H1 (cell line): ENCODE results near the gene PPY. TPM values are rescaled to one million over a fixed set of nuclear protein-coding genes. Genes with fewer than 3 reads are reported as not detected.

ENCODE experiments used
- CTCF ChIA-PET: fragments of 300-600 bp; sonication (Branson Sonifier 250); formaldehyde crosslinking; loops from one replicate; lab custom pipeline; 2021; ENCODE audit not compliant: partially characterized antibody; lab: Charles Lee
- POLR2A ChIA-PET: fragments of 300-600 bp; sonication (Branson Sonifier 250); formaldehyde crosslinking; loops from one replicate; lab custom pipeline; 2021; ENCODE audit warnings: inconsistent platforms; ENCODE audit not compliant: partially characterized antibody; lab: Charles Lee
- DNase-seq, 2 experiments: peaks; one replicate each; pipeline versions ENCODE4 v3.0.0 to v3.0.0-alpha.2; 2010 to 2022; ENCODE audit warnings: low spot score in 2 of 2, low read depth in 1 of 2, mixed read lengths in 1 of 2
- FAIRE-seq: peaks from 2 replicates; lab custom pipeline; 2011; peaks lifted over from hg19 to GRCh38; lab: Jason Lieb, UNC
- H2AFZ ChIP-seq: 2 replicates; pipeline ENCODE4 v1.8.1; 2012; ENCODE audit warnings: low read length, inconsistent platforms
- H2AK5ac ChIP-seq: 2 replicates; pipeline ENCODE4 v1.6.1; 2013; ENCODE audit warnings: low read depth, low read length
- H2BK120ac ChIP-seq: replicated peaks from 2 replicates; pipeline ENCODE3; 2013; ENCODE audit warnings: low read depth, low read length, inconsistent platforms
- H2BK12ac ChIP-seq: 2 replicates; pipeline ENCODE4 v1.6.1; 2013; ENCODE audit warnings: low read depth, low read length
- H2BK15ac ChIP-seq: 2 replicates; pipeline ENCODE4 v1.6.1; 2013; ENCODE audit warnings: low read length
- H2BK20ac ChIP-seq: 2 replicates; pipeline ENCODE4 v1.6.1; 2013; ENCODE audit warnings: low read length
- H2BK5ac ChIP-seq: 2 replicates; pipeline ENCODE4 v1.6.1; 2013; ENCODE audit warnings: low read depth, low read length
- H3K14ac ChIP-seq: 2 replicates; pipeline ENCODE4 v1.6.1; 2013; ENCODE audit warnings: inconsistent platforms; ENCODE audit not compliant: insufficient read length
- H3K18ac ChIP-seq: 2 replicates; pipeline ENCODE4 v1.6.1; 2013; ENCODE audit warnings: low read length; ENCODE audit errors: extremely low read depth
- H3K23ac ChIP-seq: 2 replicates; pipeline ENCODE4 v1.6.1; 2013; ENCODE audit warnings: inconsistent platforms; ENCODE audit not compliant: insufficient read length
- H3K23me2 ChIP-seq: 2 replicates; pipeline ENCODE4 v1.6.1; 2013; ENCODE audit warnings: low read depth, low read length
- H3K27ac ChIP-seq: 2 replicates; pipeline ENCODE4 v1.6.1; 2011; ENCODE audit warnings: low read depth, low read length, inconsistent platforms
- H3K27me3 ChIP-seq, 4 experiments: replicated peaks in 1 of 4; 1 replicate in 1 of 4; 2 replicates in 3 of 4; pipeline versions ENCODE4 v1.6.1 to v1.8.1; 2011 to 2013; ENCODE audit warnings: low read length in 3 of 4, mild to moderate bottlenecking in 3 of 4, inconsistent platforms in 2 of 4, mixed read lengths in 2 of 4, moderate library complexity in 1 of 4; ENCODE audit not compliant: control insufficient read depth in 3 of 4, insufficient read depth in 3 of 4; ENCODE audit errors: extremely low read depth in 1 of 4
- H3K36me3 ChIP-seq, 4 experiments: 2 replicates each; pipeline versions ENCODE4 v1.6.1 to v1.8.1; 2011 to 2013; ENCODE audit warnings: mild to moderate bottlenecking in 4 of 4, low read length in 3 of 4, moderate library complexity in 2 of 4, control low read depth in 1 of 4, inconsistent platforms in 1 of 4; ENCODE audit not compliant: insufficient read depth in 4 of 4, control insufficient read depth in 2 of 4
- H3K4ac ChIP-seq: replicated peaks from 2 replicates; pipeline ENCODE3; 2013; ENCODE audit warnings: low read length, low read depth, mixed read lengths, inconsistent platforms; ENCODE audit not compliant: insufficient read length
- H3K4me1 ChIP-seq, 4 experiments: replicated peaks in 1 of 4; 1 replicate in 1 of 4; 2 replicates in 3 of 4; pipeline versions ENCODE4 v1.6.1 to v1.8.1; 2011 to 2013; ENCODE audit warnings: low read length in 3 of 4, inconsistent platforms in 2 of 4, mixed read lengths in 1 of 4; ENCODE audit not compliant: insufficient read depth in 4 of 4, control insufficient read depth in 3 of 4
- H3K4me2 ChIP-seq, 2 experiments: 2 replicates each; pipeline versions ENCODE4 v1.6.1 to v1.8.1; 2011 to 2013; ENCODE audit warnings: low read depth in 2 of 2, low read length in 2 of 2, control low read depth in 1 of 2, inconsistent platforms in 1 of 2, mild to moderate bottlenecking in 1 of 2; ENCODE audit not compliant: insufficient read depth in 1 of 2
- H3K4me3 ChIP-seq, 4 experiments: fragments of 200-600, 300-600 bp in 1 of 4; sonication (generic), shearing (Covaris generic), sonication (Bioruptor Twin) in 1 of 4; 2 replicates each; pipeline versions ENCODE4 v1.5.1 to v1.8.1; 2011 to 2016; ENCODE audit warnings: low read length in 4 of 4, low read depth in 3 of 4, control low read depth in 2 of 4, inconsistent platforms in 2 of 4, mild to moderate bottlenecking in 2 of 4, mixed read lengths in 1 of 4, moderate library complexity in 1 of 4; ENCODE audit not compliant: insufficient read depth in 2 of 4; ENCODE audit errors: extremely low read depth in 1 of 4
- H3K56ac ChIP-seq: replicated peaks from 2 replicates; pipeline ENCODE3; 2013; ENCODE audit warnings: low read depth, mild to moderate bottlenecking, mixed read lengths, low read length, inconsistent platforms; ENCODE audit not compliant: insufficient read length
- H3K79me1 ChIP-seq: 2 replicates; pipeline ENCODE4 v1.6.1; 2013; ENCODE audit warnings: low read depth, low read length, control low read depth
- H3K79me2 ChIP-seq, 2 experiments: 2 replicates each; pipeline versions ENCODE4 v1.6.1 to v1.8.1; 2012 to 2013; ENCODE audit warnings: low read length in 2 of 2, mild to moderate bottlenecking in 2 of 2, inconsistent platforms in 1 of 2; ENCODE audit not compliant: insufficient read depth in 2 of 2, control insufficient read depth in 1 of 2
- H3K9ac ChIP-seq, 4 experiments: replicated peaks in 1 of 4; 1 replicate in 1 of 4; 2 replicates in 3 of 4; pipeline versions ENCODE4 v1.6.1 to v1.8.1; 2011 to 2013; ENCODE audit warnings: low read depth in 3 of 4, low read length in 3 of 4, control low read depth in 2 of 4, mild to moderate bottlenecking in 2 of 4, moderate library complexity in 2 of 4, inconsistent platforms in 1 of 4; ENCODE audit errors: extremely low read depth in 1 of 4
- H3K9me3 ChIP-seq, 2 experiments: 2 replicates each; pipeline versions ENCODE4 v1.6.1 to v1.8.1; 2012 to 2013; ENCODE audit warnings: mild to moderate bottlenecking in 2 of 2, moderate library complexity in 2 of 2, control low read depth in 1 of 2, inconsistent platforms in 1 of 2, low read depth in 1 of 2, low read length in 1 of 2, mixed read lengths in 1 of 2; ENCODE audit not compliant: insufficient read depth in 2 of 2
- H4K20me1 ChIP-seq, 2 experiments: replicated peaks in 1 of 2; 2 replicates each; pipeline versions ENCODE3 to v1.8.1; 2011 to 2013; ENCODE audit warnings: inconsistent platforms in 2 of 2, low read length in 2 of 2, mild to moderate bottlenecking in 1 of 2; ENCODE audit not compliant: insufficient read depth in 2 of 2, control insufficient read depth in 1 of 2
- H4K5ac ChIP-seq: 2 replicates; pipeline ENCODE4 v1.6.1; 2013; ENCODE audit warnings: low read length, low read depth, mixed read lengths, inconsistent platforms; ENCODE audit not compliant: insufficient read length
- H4K8ac ChIP-seq: 2 replicates; pipeline ENCODE4 v1.8.0; 2013; ENCODE audit warnings: mild to moderate bottlenecking, moderate library complexity, low read length, inconsistent platforms; ENCODE audit not compliant: insufficient read depth; ENCODE audit errors: extremely low read depth
- H4K91ac ChIP-seq: replicated peaks from 2 replicates; pipeline ENCODE3; 2013; ENCODE audit warnings: low read length, mixed read lengths, inconsistent platforms; ENCODE audit not compliant: insufficient read length
- ATF3 ChIP-seq: IDR thresholded peaks from 2 replicates; pipeline ENCODE4 v1.6.1; 2011; ENCODE audit warnings: low read depth, mild to moderate bottlenecking, low read length; ENCODE audit not compliant: insufficient read depth
- CEBPB ChIP-seq: IDR thresholded peaks from 2 replicates; pipeline ENCODE4 v1.6.1; 2012; ENCODE audit warnings: low read depth, low read length
- KDM5A ChIP-seq: fragments of 200-600 bp; IDR thresholded peaks from 2 replicates; pipeline ENCODE4 v1.7.1; 2012; ENCODE audit warnings: mild to moderate bottlenecking, low read length, inconsistent platforms, mixed read lengths
- RNF2 ChIP-seq: fragments of 200-900, 300-1000 bp; sonication (generic); IDR thresholded peaks from 2 replicates; pipeline ENCODE4 v1.7.1; 2016; ENCODE audit warnings: borderline replicate concordance, low read depth, mild to moderate bottlenecking, antibody characterized with exemption, low read length; ENCODE audit not compliant: poor library complexity, severe bottlenecking; ENCODE audit errors: missing control alignments
- SIX5 ChIP-seq: IDR thresholded peaks from 2 replicates; pipeline ENCODE4 v1.6.1; 2011; ENCODE audit warnings: mild to moderate bottlenecking, low read depth, low read length
- SP2 ChIP-seq: IDR thresholded peaks from 2 replicates; pipeline ENCODE4 v1.6.1; 2012; ENCODE audit warnings: mild to moderate bottlenecking, low read length, inconsistent platforms
- SUZ12 ChIP-seq: fragments of 200-600 bp; sonication (generic); IDR thresholded peaks from 2 replicates; pipeline ENCODE4 v1.6.1; 2012; ENCODE audit warnings: mild to moderate bottlenecking, inconsistent platforms, low read length, moderate library complexity, mixed read lengths
- WGBS, 2 experiments: shearing (Covaris generic) in 1 of 2; methylation state at CpG; one replicate each; pipeline versions ENCODE4 v1.1.6 to v1.1.7; 2013 to 2015; ENCODE audit warnings: low lambda C conversion rate in 2 of 2, mixed read lengths in 2 of 2, inconsistent platforms in 1 of 2, low coverage in 1 of 2, missing lambda C conversion rate in 1 of 2; ENCODE audit not compliant: insufficient replicate concordance in 2 of 2, insufficient coverage in 1 of 2, insufficient read length in 1 of 2; ENCODE audit errors: extremely low coverage in 1 of 2, missing lambda C conversion rate in 1 of 2; 5-methylcytosine and 5-hydroxymethylcytosine counted together
- polyA plus RNA-seq, 7 experiments: library from polyadenylated mRNA; depleted of rRNA in 3 of 7; stranded (reverse) in 5 of 7; unstranded in 2 of 7; fragments of >200 nt in 5 of 7; fragments of 200-250 nt in 2 of 7; gene quantifications; 1 replicate in 5 of 7; 2 replicates in 1 of 7; 4 replicates in 1 of 7; pipeline versions ENCODE4 v1.2.1 to v1.2.3, GENCODE V29; 2011 to 2013; ENCODE audit warnings: missing spikeins in 2 of 7, mixed read lengths in 2 of 7
- total RNA-seq: library from RNA; stranded (reverse); fragmentation: NEBNext Ultra II Directional; extraction: Animal tissue kit (Norgen Biotek cat#: 25700); gene quantifications from 2 replicates; pipeline ENCODE4 v1.2.1, GENCODE V29; 2021
- TF ChIP-seq, protein P1 (sequence below): IDR thresholded peaks from 2 replicates; pipeline ENCODE4 v1.6.1; 2011; ENCODE audit warnings: low read length, improper control_type of control experiment

Gene PPY
- total and polyA plus RNA-seq, 2 of the 8 experiments (the other 6 are each of a cell fraction or from before 2014, with no cell fraction given), result 0.26 TPM; not detected in 1

- no peak for FAIRE-seq
These were observed 6.4 kb downstream of the PPY start for GRCh38 chr17:43935926-43936261.

More at GRCh38 chr17:43935926-43936261, 6.4 kb downstream of the PPY start:
- no peak overlapping the region for H3K18ac ChIP-seq
- no peak overlapping the region for H2BK15ac ChIP-seq
- no peak overlapping the region for H3K4me3 ChIP-seq
- H3K14ac ChIP-seq, result no peak overlapping the region
- CTCF ChIA-PET, result interaction anchor here (0.6 to 13.3 kb wide), 7 partner anchors 10 to 57 kb away, joined by 3 to 416 read pairs (median 11); partner anchors contain the start of genes MPP2 and NAGS
- H3K79me1 ChIP-seq, result no peaks in the 10 kb centered on the region
- no peak overlapping the region for H4K91ac ChIP-seq
- no peak for DNase-seq
- H2BK5ac ChIP-seq, result no peak overlapping the region
- TF ChIP-seq SIX5 (no peak), SP2 (no peak), KDM5A (no peak), CEBPB (no peak), SUZ12 (no peak), ATF3 (no peak), RNF2 (no peak)
- TF ChIP-seq, protein P1, sequence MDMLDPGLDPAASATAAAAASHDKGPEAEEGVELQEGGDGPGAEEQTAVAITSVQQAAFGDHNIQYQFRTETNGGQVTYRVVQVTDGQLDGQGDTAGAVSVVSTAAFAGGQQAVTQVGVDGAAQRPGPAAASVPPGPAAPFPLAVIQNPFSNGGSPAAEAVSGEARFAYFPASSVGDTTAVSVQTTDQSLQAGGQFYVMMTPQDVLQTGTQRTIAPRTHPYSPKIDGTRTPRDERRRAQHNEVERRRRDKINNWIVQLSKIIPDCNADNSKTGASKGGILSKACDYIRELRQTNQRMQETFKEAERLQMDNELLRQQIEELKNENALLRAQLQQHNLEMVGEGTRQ, result no peak
- H3K56ac ChIP-seq, result no peak overlapping the region
- no peak overlapping the region for H3K4ac ChIP-seq
- no peak overlapping the region for H4K8ac ChIP-seq
- no peak overlapping the region for H2BK120ac ChIP-seq
- no peak overlapping the region for H3K27ac ChIP-seq
- no peaks in the 10 kb centered on the region for H3K79me2 ChIP-seq
- H4K20me1 ChIP-seq, result no peaks in the 10 kb centered on the region
- H3K36me3 ChIP-seq, result no peaks in the 10 kb centered on the region
- H3K4me2 ChIP-seq, result no peak overlapping the region
- no peak overlapping the region for H2BK12ac ChIP-seq
- WGBS, 2 experiments, result 57% methylated on average over 6 of the region's 6 CpGs; no CpG with 5 or more reads in 1 of the 2 experiments
- no peak overlapping the region for H2AFZ ChIP-seq
- peaks cover 1 to 31% (median 22%) of the 10 kb centered on the region in 4 experiments for H3K27me3 ChIP-seq
- H2AK5ac ChIP-seq, result no peak overlapping the region
- POLR2A ChIA-PET, result interaction anchor here (1.3 to 1.5 kb wide), 2 partner anchors 79 to 86 kb away, joined by 3 to 4 read pairs; partner anchors contain the start of gene TMEM101
- no peaks in the 10 kb centered on the region; the same call in 1 of the 2 replicates for H3K23me2 ChIP-seq
- H4K5ac ChIP-seq, result no peak overlapping the region
- H3K9ac ChIP-seq, result no peak overlapping the region; a peak in 1 of 7 replicates
- H3K23ac ChIP-seq, result no peak overlapping the region
- H3K4me1 ChIP-seq, result peaks cover 0 to 13% (median 7%) of the 10 kb centered on the region in 4 experiments; a peak in 6 of 7 replicates
- no peak overlapping the region for H2BK20ac ChIP-seq
- no peaks in the 10 kb centered on the region for H3K9me3 ChIP-seq
